GM12878 (cell line): ENCODE data around the gene NRXN3. TPM values are rescaled to one million over a fixed set of nuclear protein-coding genes. Genes with fewer than 3 reads are reported as not detected.

ENCODE experiments used
- ATAC-seq: fragments of 200-7000 bp; cut with Tn5 transposase; 3 replicates; pipeline ENCODE4 v1.9.1; 2020; ENCODE audit warnings: mild to moderate bottlenecking, moderate library complexity
- BruUV-seq: library from RNA; stranded (reverse); fragments of 400-500 nt; replicated peaks from 2 replicates; lab custom pipeline; 2021; lab: Mats Ljungman, UMichigan
- CTCF ChIA-PET: fragments of 300-600 bp; sonication (Branson Sonifier 250); formaldehyde crosslinking; extraction: SDS; loops from one replicate; lab custom pipeline; 2021; ENCODE audit warnings: inconsistent platforms; lab: Yijun Ruan, JAX
- POLR2A ChIA-PET: fragments of 350-600 bp; formaldehyde crosslinking; extraction: SDS; loops from one replicate; lab custom pipeline; 2021; ENCODE audit warnings: inconsistent platforms; lab: Charles Lee
- RAD21 ChIA-PET: fragments of 300-600 bp; sonication (Branson Sonifier 250); formaldehyde crosslinking; loops from one replicate; lab custom pipeline; 2023; ENCODE audit warnings: antibody characterized with exemption; ENCODE audit not compliant: unreplicated experiment; lab: Charles Lee
- SMC1A ChIA-PET: fragments of 300-600 bp; sonication (Branson Sonifier 250); formaldehyde crosslinking; loops from one replicate; lab custom pipeline; 2023; ENCODE audit not compliant: unreplicated experiment, uncharacterized antibody; lab: Charles Lee
- DNase-seq: peaks from one replicate; pipeline ENCODE4 v3.0.0-alpha.2; 2011; ENCODE audit warnings: low read depth, low spot score
- FAIRE-seq: peaks from 3 replicates; lab custom pipeline; 2011; peaks lifted over from hg19 to GRCh38; lab: Jason Lieb, UNC
- H2AFZ ChIP-seq: 2 replicates; pipeline ENCODE4 v1.6.0; 2011; ENCODE audit warnings: low read depth, low read length, control low read depth; ENCODE audit not compliant: control insufficient read depth
- H3K27ac ChIP-seq: 2 replicates; pipeline ENCODE4 v1.5.1; 2011; ENCODE audit warnings: control low read depth; ENCODE audit not compliant: control insufficient read depth, insufficient read depth
- H3K27me3 ChIP-seq, 2 experiments: replicated peaks in 1 of 2; 2 replicates each; pipeline versions ENCODE4 v1.6.0 to v1.6.1; 2011; ENCODE audit warnings: low read length in 1 of 2; ENCODE audit not compliant: control insufficient read depth in 2 of 2, insufficient read depth in 2 of 2
- H3K36me3 ChIP-seq, 2 experiments: 2 replicates each; pipeline ENCODE4 v1.5.1; 2011; ENCODE audit warnings: low read length in 1 of 2; ENCODE audit not compliant: control insufficient read depth in 2 of 2, insufficient read depth in 2 of 2
- H3K4me1 ChIP-seq: 2 replicates; pipeline ENCODE4 v1.6.1; 2011; ENCODE audit warnings: mild to moderate bottlenecking, low read length, moderate library complexity, mixed read lengths; ENCODE audit not compliant: control insufficient read depth, insufficient read depth
- H3K4me2 ChIP-seq: 2 replicates; pipeline ENCODE4 v1.6.0; 2011; ENCODE audit warnings: control low read depth; ENCODE audit not compliant: control insufficient read depth, insufficient read depth
- H3K4me3 ChIP-seq: fragments of 200-600 bp; sonication (generic); 2 replicates; pipeline ENCODE4 v1.5.1; 2016
- H3K79me2 ChIP-seq: 2 replicates; pipeline ENCODE4 v1.6.0; 2011; ENCODE audit warnings: low read length; ENCODE audit not compliant: control insufficient read depth, insufficient read depth
- H3K9ac ChIP-seq: 2 replicates; pipeline ENCODE4 v1.8.0; 2011; ENCODE audit warnings: low read length, control low read depth, mixed read lengths; ENCODE audit not compliant: control insufficient read depth, insufficient read depth
- H3K9me3 ChIP-seq: replicated peaks from 3 replicates; pipeline ENCODE4 v1.5.1; 2011; ENCODE audit warnings: mild to moderate bottlenecking, low read length; ENCODE audit not compliant: control insufficient read depth, insufficient read depth
- H4K20me1 ChIP-seq: 2 replicates; pipeline ENCODE4 v1.6.0; 2011; ENCODE audit not compliant: control insufficient read depth, insufficient read depth
- BCL3 ChIP-seq: IDR thresholded peaks from 2 replicates; pipeline ENCODE4 v1.6.1; 2011; ENCODE audit warnings: borderline replicate concordance, low read depth, mild to moderate bottlenecking, moderate library complexity, low read length; ENCODE audit not compliant: insufficient read depth, poor library complexity, severe bottlenecking
- CREM ChIP-seq: IDR thresholded peaks from 2 replicates; pipeline ENCODE4 v1.6.1; 2014; ENCODE audit warnings: antibody characterized with exemption, low read depth
- FOS ChIP-seq: IDR thresholded peaks from 3 replicates; pipeline ENCODE4 v1.6.1; 2011; ENCODE audit warnings: borderline replicate concordance; ENCODE audit not compliant: insufficient read length; ENCODE audit errors: extremely low read depth
- FOXM1 ChIP-seq: IDR thresholded peaks from 2 replicates; pipeline ENCODE4 v1.6.1; 2012; ENCODE audit warnings: low read depth, mild to moderate bottlenecking, inconsistent platforms, low read length, moderate library complexity
- IRF4 ChIP-seq: IDR thresholded peaks from 2 replicates; pipeline ENCODE4 v1.6.1; 2011; ENCODE audit warnings: low read depth, low read length
- PML ChIP-seq: IDR thresholded peaks from 2 replicates; pipeline ENCODE4 v1.6.1; 2012; ENCODE audit warnings: low read length, inconsistent platforms
- RAD21 ChIP-seq: IDR thresholded peaks from 2 replicates; pipeline ENCODE4 v1.6.1; 2011; ENCODE audit warnings: mild to moderate bottlenecking, low read depth, low read length, moderate library complexity; ENCODE audit not compliant: insufficient read depth
- SIN3A ChIP-seq: IDR thresholded peaks from 2 replicates; pipeline ENCODE4 v1.6.1; 2012; ENCODE audit warnings: low read depth, low read length, improper control_type of control experiment
- SMARCA5 ChIP-seq: fragments of 450-650 bp; IDR thresholded peaks from 2 replicates; pipeline ENCODE4 v1.6.1; 2017; ENCODE audit warnings: mild to moderate bottlenecking
- ZNF274 ChIP-seq: IDR thresholded peaks from one replicate; pipeline ENCODE4 v1.8.0; 2011; ENCODE audit not compliant: insufficient read length, insufficient read depth
- WGBS: methylation state at CpG from one replicate; pipeline ENCODE4 v1.1.6; 2016; ENCODE audit warnings: low lambda C conversion rate; ENCODE audit not compliant: insufficient replicate concordance, insufficient coverage; ENCODE audit errors: missing lambda C conversion rate; 5-methylcytosine and 5-hydroxymethylcytosine counted together
- in situ Hi-C: fragments of 300-500 bp; cut with MboI; formaldehyde crosslinking; loops from 9 replicates; pipeline ENCODE4 v1.14.3; 2018; ENCODE audit warnings: mixed read lengths
- intact Hi-C: fragments of 100-400 bp; cut with micrococcal nuclease; formaldehyde crosslinking; loops from one replicate; pipeline ENCODE4 v1.14.2; 2022; ENCODE audit not compliant: unreplicated experiment
- polyA plus RNA-seq, 11 experiments: library from polyadenylated mRNA; depleted of rRNA in 4 of 11; unstranded in 6 of 11; stranded (reverse) in 5 of 11; fragments of >200 nt; fragmentation: Nextera tagmentation in 4 of 11; fragmentation: Illumina TruSeq in 1 of 11; extraction: Ambion mirVana in 4 of 11; extraction: Trizol in 1 of 11; gene quantifications; 1 replicate in 1 of 11; 2 replicates in 10 of 11; pipeline versions ENCODE4 v1.2.1 to v1.2.3, GENCODE V29; 2011 to 2016; ENCODE audit warnings: inconsistent platforms in 2 of 11, missing spikeins in 2 of 11, low read depth in 1 of 11
- total RNA-seq, 4 experiments: library from RNA; depleted of rRNA in 3 of 4; stranded (reverse); fragments of >200 nt in 3 of 4; fragmentation: Illumina TruSeq in 1 of 4; extraction: Trizol in 1 of 4; gene quantifications; 2 replicates each; pipeline versions ENCODE4 v1.2.1 to v1.2.3, GENCODE V29; 2013 to 2021
- TF ChIP-seq, protein P1 (sequence below): fragments of 150-350 bp; IDR thresholded peaks from 2 replicates; pipeline ENCODE4 v1.6.1; 2014; ENCODE audit warnings: mild to moderate bottlenecking, low read depth, low read length
- TF ChIP-seq, protein P2 (sequence below): fragments of 450-650 bp; IDR thresholded peaks from 2 replicates; pipeline ENCODE4 v1.6.1; 2018; ENCODE audit warnings: borderline replicate concordance, mild to moderate bottlenecking; ENCODE audit not compliant: partially characterized antibody
- TF ChIP-seq, protein P3 (sequence below): IDR thresholded peaks from 2 replicates; pipeline ENCODE4 v1.6.1; 2011; ENCODE audit warnings: low read depth, low read length, improper control_type of control experiment, borderline replicate concordance
- TF ChIP-seq, protein P4 (sequence below): IDR thresholded peaks from 2 replicates; pipeline ENCODE4 v1.6.1; 2011; ENCODE audit warnings: borderline replicate concordance, low read depth, mild to moderate bottlenecking, moderate library complexity, mixed read lengths, low read length; ENCODE audit not compliant: insufficient read depth; ENCODE audit errors: extremely low read length

The NRXN3 gene
- total and polyA plus RNA-seq, 10 of the 15 experiments (the other 5 are each of a cell fraction or from before 2014, with no cell fraction given) = 0.52 to 3.3 (median 1.4) TPM

DNA sequence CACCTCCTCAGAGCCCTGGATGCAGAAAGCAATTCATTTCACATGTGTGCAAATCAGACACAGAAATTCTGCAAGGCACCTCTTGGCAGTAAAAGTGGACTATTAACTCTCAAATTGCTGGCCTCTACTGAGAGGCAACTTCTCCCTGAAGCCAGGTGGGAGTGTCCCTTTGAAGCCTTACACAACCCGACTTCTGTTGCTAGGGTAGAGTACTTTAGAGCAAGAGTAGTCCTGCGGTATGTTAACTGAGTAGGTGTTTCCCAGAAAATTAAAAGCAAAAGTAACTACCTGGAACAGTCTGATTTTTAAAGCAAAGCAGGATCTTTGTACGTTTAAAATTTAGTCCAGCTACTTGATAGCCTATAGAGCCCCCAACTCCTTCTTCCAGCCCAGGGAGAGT is 1557.7 kb downstream of the NRXN3 start:
- Histone ChIP-seq H2AFZ (no peak overlapping the region), H3K4me3 (no peak overlapping the region), H3K27me3 (no peaks in the 10 kb centered on the region), H3K27ac (no peak overlapping the region), H3K36me3 (no peaks in the 10 kb centered on the region), H3K4me1 (no peaks in the 10 kb centered on the region), H4K20me1 (no peaks in the 10 kb centered on the region), H3K9ac (no peak overlapping the region), H3K4me2 (no peak overlapping the region), H3K79me2 (no peaks in the 10 kb centered on the region), H3K9me3 (no peaks in the 10 kb centered on the region)
- ChIA-PET POLR2A (no interaction called here), RAD21 (no interaction called here), CTCF (no interaction called here), SMC1A (no interaction called here)
- no peak for FAIRE-seq
- DNase-seq = no peak
- intact Hi-C loops (no loop called here), in situ Hi-C loops (no loop called here)
- BruUV-seq = no TSS peak
- 8% methylated on average over 3 of the region's 3 CpGs for WGBS
- no peak for ATAC-seq
- TF ChIP-seq SMARCA5 = no peak
- no peak for TF ChIP-seq RAD21
- no peak for TF ChIP-seq BCL3
- TF ChIP-seq IRF4 = no peak
- TF ChIP-seq, protein P1, sequence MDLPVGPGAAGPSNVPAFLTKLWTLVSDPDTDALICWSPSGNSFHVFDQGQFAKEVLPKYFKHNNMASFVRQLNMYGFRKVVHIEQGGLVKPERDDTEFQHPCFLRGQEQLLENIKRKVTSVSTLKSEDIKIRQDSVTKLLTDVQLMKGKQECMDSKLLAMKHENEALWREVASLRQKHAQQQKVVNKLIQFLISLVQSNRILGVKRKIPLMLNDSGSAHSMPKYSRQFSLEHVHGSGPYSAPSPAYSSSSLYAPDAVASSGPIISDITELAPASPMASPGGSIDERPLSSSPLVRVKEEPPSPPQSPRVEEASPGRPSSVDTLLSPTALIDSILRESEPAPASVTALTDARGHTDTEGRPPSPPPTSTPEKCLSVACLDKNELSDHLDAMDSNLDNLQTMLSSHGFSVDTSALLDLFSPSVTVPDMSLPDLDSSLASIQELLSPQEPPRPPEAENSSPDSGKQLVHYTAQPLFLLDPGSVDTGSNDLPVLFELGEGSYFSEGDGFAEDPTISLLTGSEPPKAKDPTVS = no peak
- no peak for TF ChIP-seq FOXM1
- no peak for TF ChIP-seq SIN3A
- TF ChIP-seq ZNF274 = no peak
- TF ChIP-seq, protein P2, sequence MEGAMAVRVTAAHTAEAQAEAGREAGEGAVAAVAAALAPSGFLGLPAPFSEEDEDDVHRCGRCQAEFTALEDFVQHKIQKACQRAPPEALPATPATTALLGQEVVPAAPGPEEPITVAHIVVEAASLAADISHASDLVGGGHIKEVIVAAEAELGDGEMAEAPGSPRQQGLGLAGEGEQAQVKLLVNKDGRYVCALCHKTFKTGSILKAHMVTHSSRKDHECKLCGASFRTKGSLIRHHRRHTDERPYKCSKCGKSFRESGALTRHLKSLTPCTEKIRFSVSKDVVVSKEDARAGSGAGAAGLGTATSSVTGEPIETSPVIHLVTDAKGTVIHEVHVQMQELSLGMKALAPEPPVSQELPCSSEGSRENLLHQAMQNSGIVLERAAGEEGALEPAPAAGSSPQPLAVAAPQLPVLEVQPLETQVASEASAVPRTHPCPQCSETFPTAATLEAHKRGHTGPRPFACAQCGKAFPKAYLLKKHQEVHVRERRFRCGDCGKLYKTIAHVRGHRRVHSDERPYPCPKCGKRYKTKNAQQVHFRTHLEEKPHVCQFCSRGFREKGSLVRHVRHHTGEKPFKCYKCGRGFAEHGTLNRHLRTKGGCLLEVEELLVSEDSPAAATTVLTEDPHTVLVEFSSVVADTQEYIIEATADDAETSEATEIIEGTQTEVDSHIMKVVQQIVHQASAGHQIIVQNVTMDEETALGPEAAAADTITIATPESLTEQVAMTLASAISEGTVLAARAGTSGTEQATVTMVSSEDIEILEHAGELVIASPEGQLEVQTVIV = no peak
- TF ChIP-seq, protein P3, sequence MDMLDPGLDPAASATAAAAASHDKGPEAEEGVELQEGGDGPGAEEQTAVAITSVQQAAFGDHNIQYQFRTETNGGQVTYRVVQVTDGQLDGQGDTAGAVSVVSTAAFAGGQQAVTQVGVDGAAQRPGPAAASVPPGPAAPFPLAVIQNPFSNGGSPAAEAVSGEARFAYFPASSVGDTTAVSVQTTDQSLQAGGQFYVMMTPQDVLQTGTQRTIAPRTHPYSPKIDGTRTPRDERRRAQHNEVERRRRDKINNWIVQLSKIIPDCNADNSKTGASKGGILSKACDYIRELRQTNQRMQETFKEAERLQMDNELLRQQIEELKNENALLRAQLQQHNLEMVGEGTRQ = no peak
- TF ChIP-seq, protein P4, sequence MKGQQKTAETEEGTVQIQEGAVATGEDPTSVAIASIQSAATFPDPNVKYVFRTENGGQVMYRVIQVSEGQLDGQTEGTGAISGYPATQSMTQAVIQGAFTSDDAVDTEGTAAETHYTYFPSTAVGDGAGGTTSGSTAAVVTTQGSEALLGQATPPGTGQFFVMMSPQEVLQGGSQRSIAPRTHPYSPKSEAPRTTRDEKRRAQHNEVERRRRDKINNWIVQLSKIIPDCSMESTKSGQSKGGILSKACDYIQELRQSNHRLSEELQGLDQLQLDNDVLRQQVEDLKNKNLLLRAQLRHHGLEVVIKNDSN = no peak
- TF ChIP-seq CREM = no peak
- no peak for TF ChIP-seq PML
- no peak for TF ChIP-seq FOS
